Measurements from ENCODE around the gene SEMA4A.
"Not testable (repeated sequence)": the region's sequence is repeated elsewhere in the genome, so short reads cannot be mapped to it uniquely, and the experiment has no call there.

Gene SEMA4A

GRCh38 chr1:156153362-156153761 lies at the start of gene SEMA4A:
Gene SEMA4A, plus strand, starts transcription at chr1:156153585. Its CDS starts 994 bp downstream, at chr1:156154579.
- DNase-seq = no peak

- peak; percentile 52 for DNase-seq
These were observed 49.1 kb upstream of the SEMA4A start for GRCh38 chr1:156104065-156104810.

- no peak for DNase-seq
These were observed 48.2 kb upstream of the SEMA4A start for GRCh38 chr1:156104861-156105832.

DNA sequence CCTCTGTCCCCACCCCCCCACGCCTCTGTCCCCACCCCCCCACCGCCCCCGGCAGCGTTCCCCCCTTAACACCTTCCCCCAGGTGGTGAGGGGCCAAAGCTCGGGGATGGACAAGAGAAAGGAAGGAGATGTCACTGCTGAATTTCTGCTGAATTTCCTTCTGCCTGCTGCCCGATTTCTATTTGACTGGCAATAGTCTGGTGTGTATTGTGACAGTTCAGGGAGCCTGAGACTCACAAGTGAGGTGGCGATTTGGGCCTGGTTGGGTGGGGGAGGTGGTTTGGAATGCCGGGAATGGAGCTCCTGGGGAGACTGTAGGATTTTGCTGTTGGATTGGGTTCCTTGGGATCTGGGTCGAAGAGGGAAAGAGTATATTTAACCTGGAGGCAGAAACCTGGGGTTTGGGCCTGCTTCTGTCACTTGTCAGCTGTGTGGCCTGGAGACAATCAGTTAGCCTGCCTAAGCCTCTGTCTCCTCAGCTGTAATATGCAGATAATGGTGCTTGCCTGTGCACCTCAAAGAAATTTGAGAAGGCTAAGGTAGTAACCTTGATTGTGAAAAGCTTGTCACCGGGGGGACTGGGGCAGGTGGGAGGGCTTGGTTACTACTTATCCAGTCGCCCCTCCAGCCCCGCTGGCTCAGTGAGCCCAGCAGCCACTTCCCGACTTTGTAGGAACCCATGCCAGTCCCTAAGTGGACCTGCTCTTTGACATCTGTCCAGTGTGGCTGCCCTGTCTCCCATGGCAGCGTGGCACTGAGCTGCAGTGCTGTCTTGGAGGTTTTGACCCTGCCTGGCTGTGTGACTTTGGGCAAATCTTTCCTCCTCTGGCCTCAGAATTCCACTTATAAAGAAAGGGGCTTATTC lies 46.5 kb upstream of the SEMA4A start:
- DNase-seq = no peak

- DNase-seq = no peak
These were observed 45.3 kb upstream of the SEMA4A start for GRCh38 chr1:156108057-156108456.

DNA sequence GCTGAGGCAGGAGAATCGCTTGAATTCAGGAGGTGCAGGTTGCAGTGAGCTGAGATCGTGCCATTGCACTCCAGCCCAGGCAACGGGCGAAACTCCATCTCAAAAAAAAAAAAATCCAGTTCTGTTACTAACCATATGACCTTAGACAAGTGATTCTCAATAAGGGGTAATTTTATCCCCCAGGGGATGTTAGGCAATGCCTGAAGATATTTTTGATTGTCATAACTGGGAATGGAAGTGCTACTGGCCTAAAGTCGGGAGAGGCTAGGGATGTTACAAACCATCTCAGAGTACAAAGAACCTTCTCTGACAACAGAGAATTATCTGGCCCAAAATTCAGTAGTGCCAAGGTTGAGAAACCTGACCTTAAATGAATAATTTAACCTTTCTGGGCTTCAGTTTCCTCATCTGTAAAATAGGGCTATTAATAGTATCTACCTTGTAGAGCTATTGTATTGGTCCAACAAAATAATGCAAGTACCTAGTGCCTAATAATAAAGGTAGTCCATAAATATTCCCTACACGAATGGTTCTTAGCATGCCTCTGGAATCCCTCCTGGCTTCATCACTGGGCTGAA lies 44.6 kb upstream of the SEMA4A start:
- no peak for DNase-seq

DNA sequence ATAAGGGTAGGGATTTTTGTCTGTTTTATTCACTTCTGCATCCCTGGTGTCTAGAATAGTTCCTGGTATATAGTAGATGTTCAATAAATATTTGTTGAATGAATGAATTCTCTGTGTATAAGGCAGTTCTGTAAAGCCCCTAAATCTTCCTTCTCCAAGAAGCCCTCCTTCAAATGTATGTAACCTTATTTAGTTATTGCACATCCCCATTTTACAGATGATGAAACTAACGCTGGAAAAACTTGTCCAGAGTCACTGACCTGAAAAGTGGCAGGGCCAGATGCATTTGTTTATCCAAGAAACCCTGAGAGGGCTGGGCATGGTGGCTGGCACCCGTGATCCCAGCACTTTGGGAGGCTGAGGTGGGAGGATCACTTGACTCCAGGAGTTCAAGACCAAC lies 43.1 kb upstream of the SEMA4A start:
- DNase-seq = no peak

DNA sequence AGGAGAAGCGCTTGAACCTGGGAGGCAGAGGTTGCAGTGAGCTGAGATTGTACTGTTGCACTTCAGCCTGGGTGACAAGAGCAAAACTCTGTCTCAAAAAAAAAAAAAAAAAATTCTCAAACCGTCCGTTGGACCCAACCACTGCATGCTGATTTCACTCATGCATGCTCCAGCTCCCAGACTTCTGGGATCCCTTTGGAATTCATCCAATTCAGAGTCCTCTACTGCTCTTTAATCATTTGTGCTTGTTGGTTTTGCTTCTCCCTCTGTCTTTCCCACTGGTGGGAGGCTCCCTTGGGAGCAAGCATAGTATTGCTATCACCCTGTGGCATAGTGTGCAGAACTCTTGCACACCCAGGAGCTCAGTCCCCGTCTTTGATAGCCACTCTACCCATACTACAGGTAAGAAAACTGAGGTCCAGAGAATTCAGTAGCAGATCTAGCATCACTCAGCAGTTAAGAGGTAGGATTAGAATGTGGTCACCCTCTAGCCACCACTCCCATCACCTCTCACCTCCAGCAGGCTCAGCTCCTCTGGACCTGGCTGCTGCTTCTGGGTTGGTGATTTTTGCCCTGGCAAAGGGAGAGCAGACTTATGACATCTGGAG lies 41.9 kb upstream of the SEMA4A start:
- no peak for DNase-seq

DNA sequence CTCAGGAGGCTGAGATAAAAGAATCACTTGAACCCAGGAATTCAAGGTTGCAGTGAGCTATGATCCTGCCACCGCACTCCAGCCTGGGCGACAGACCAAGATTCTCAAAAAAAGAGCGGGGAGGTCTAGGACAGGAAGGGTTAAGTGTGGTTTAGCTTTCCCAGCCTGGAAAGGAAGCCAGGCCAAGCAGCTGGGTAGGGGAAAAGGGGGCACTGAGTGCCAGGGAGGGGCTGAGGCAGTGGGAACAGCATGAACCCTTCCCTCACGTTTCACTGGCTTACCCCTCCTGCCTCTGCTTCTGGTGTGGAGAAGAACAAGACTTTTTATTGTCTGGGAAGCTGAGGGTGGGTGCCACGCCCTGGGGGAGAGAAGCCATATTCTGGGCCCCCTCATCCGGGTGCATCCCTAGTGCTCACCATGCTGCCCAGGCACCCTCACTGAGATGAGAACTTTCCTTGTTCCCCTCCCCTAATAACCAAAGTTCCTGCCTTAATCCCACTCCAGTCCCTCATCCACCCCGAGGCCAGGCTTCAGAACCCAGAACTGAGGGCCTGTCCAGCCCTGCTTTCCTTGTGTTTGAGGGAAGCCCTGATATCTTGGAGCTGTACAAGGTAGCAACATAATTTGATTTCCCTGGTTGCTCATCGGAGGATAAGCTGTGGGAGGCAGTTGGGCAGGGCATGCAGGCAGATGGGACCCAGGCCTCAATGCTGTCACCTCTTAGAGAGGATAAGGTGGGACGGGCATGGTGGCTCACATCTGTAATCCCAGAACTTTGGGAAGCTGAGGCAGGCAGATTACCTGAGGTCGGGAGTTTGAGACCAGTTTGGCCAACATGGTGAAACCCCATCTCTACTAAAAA lies 40.9 kb upstream of the SEMA4A start:
- no peak for DNase-seq

GRCh38 chr1:156113282-156113950 lies 40.0 kb upstream of the SEMA4A start:
- DNase-seq = no peak

DNA sequence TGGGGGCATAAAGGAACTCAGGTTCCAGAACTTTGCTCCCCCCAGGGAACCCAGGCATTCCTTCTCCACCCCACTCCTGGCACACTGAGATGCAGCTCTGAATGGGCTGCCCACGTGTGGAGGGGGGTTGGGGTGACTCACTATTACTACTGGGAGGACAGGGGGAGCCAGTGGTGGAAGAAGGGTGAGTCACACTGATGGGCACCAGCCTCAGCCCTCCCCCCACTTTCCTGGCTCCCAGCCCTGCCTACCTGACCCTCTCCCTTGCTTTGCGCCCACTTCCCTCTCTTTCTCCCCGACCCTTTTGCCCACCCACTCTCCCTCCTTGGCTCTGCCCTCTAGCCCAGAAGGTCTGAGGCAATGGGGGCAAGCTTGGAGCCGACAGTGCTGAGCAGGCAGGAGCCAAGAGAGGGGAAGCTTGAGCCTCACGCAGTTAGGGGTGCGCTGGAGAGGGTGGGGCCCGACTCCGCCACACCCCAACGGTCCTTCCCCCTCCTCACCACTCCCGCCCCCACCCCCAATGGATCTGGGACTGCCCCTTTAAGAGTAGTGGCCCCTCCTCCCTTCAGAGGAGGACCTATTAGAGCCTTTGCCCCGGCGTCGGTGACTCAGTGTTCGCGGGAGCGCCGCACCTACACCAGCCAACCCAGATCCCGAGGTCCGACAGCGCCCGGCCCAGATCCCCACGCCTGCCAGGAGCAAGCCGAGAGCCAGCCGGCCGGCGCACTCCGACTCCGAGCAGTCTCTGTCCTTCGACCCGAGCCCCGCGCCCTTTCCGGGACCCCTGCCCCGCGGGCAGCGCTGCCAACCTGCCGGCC lies 39.1 kb upstream of the SEMA4A start, which contains the start of gene LMNA:
Gene LMNA (plus strand): TSS at position 611 of the 818 bp plus-strand sequence. CDS start 208 bp downstream, outside the sequence.
- DNase-seq = peak; percentile 98

GRCh38 chr1:156114919-156115513 lies 38.4 kb upstream of the SEMA4A start:
- DNase-seq = no peak

DNA sequence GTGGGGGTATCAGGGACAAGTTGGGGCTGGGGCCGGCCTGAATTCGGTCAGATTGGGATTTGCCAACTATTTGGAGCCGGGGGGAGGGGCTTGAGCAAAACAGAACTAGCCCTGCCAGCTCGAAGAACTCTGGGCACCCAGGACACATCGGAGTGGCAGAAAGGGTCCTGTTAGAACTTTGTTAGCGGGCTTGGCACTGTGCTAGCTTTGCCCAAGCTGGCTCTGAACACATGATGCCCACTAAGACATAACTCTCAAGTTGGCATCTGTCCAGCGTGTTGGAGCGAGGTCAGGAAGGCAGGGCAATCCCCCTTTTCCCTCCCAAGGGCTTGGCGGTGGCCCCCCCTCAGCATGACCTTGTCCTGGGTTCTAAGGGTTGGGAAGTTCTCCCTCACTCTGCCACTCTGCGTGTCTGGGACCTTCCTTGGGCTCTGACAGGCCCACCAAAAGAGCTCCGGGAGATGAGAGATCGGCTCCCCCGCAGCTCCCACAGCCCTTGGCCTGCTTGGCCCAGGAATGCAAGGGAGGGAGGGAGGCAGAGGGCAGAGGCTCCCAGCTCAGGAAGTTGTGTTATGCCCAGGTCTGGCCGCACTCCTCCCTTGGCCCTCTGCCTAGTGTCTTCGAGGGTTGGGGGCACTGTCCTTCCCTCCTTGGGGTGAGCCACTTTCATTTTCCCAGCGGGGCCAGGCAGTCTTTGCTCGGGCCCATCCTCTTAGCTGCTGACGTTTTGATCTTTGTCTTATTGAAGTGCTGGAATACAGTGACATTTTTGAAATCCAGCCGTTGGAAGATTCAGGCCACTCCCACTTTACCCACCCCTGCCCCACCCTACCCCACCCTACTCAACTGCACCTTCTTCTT lies 37.6 kb upstream of the SEMA4A start:
- DNase-seq = no peak

DNA sequence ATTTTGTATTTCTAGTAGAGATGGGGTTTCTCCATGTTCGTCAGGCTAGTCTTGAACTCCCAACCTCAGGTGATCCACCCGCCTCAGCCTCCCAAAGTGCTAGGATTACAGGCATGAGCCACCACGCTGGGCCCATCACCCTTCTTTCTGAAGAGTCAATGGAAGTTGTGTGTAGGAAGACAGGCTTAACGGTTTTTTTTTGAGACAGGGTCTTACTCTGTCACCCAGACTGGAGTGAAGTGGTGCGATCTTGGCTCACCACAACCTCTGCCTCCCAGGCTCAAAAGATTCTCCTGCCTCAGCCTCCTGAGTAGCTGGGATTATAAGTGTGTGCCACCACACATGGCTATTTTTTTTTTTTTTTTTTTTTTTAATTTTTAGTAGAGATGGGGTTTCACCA lies 36.7 kb upstream of the SEMA4A start:
- DNase-seq = not testable (repeated sequence)

DNA sequence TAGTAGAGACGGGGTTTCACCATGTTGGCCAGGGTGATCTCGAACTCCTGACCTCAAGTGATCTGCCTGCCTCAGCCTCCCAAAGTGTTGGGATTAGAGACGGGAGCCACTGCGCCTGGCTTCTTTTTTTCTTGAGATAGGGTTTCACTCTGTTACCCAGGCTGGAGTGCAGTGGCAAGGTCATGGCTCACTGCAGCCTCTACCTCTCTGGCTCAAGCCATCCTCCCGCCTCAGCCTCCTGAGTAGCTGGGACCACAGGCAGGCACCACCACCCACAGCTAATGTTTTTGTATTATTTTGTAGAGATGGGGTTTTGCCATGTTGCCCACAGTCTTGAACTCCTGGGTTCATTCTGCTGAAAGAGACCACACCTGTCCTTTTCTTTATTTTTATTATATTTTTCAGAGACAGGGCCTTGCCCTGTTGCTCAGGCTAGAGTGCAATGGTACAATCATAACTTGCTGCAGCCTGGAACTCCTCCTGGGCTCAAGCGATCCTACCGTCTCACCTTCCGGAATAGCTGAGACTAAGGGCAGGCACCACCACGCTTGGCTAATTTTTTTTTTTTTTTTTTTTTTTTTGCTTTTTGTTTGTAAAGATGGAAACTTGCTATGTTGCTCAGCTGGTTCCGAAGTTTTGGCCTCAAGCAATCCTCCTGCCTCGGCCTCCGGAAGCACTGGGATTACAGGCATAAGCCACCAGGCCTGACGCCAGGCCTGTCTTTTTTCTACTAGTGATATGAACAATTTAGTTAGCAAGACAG lies 35.8 kb upstream of the SEMA4A start:
- no peak for DNase-seq

DNA sequence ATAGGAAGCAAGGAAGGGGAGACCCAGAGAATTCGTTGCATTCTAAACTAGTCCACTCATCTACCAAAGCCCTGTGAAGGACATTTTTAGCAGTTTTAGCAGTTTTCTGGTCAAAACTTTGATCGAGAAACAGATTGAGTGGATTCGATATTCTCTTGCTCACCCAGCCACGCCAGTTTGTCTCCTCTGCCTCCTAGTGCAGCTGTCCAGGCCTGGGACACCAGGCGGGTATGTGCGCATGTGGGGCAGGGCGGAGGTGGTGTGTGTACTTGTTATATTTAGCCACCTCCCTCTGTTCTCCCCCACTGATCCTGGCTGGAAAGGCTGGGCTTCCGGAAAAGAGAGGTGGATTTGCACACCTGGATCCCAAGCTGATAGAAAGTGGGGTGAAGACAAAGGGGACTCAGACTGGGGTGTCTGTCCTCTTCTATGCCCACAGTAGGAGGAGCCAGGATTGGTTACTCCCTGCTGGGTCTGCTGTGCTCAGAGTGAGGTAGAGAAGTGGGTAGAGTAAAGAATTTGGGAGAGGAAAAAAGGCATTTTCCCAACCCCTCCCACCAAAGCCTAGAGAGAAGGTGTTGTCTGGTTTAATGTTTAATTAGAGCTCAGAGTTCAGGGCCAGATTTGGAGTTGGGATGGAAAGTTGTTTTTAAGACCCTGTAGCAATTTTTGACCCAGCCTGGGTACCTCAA lies 35.1 kb upstream of the SEMA4A start:
- no peak for DNase-seq

Data from GOT3 (cell line).